Testis (tissue), 3 donors: ENCODE results near the gene SMG5. TPM values are rescaled to one million over a fixed set of nuclear protein-coding genes. Genes with fewer than 3 reads are reported as not detected.
"Not testable (repeated sequence)": the region's sequence is repeated elsewhere in the genome, so short reads cannot be mapped to it uniquely, and the experiment has no call there.

Experiments used
- DNase-seq: peaks from one replicate; pipeline ENCODE4 v3.0.0-alpha.2; 2019
- H3K27ac ChIP-seq, 2 donors: fragments of 200-600 bp; sonication (generic); one replicate each; pipeline ENCODE4 v1.5.1; 2019
- H3K27me3 ChIP-seq: fragments of 200-600 bp; sonication (generic); one replicate; pipeline ENCODE4 v1.5.1; 2019
- H3K36me3 ChIP-seq: fragments of 200-600 bp; sonication (generic); one replicate; pipeline ENCODE4 v1.5.1; 2017; ENCODE audit warnings: low read depth; ENCODE audit errors: missing control alignments
- H3K4me1 ChIP-seq: fragments of 200-600 bp; sonication (generic); one replicate; pipeline ENCODE4 v1.5.1; 2019
- H3K4me3 ChIP-seq, 2 donors: fragments of 200-600 bp; sonication (generic); one replicate each; pipeline ENCODE4 v1.5.1; 2017 to 2019
- H3K9me3 ChIP-seq: fragments of 200-600 bp; sonication (generic); one replicate; pipeline ENCODE4 v1.5.1; 2017
- POLR2A ChIP-seq: fragments of 450-650 bp; IDR thresholded peaks from one replicate; pipeline ENCODE4 v1.6.1; 2017; ENCODE audit warnings: antibody characterized with exemption, mild to moderate bottlenecking, moderate library complexity
- WGBS, 2 donors: methylation state at CpG; one replicate each; pipeline ENCODE4 v1.1.5; 2018; 5-methylcytosine and 5-hydroxymethylcytosine counted together
- intact Hi-C: fragments of 100-400 bp; cut with DNase I; formaldehyde crosslinking; loops from one replicate; pipeline ENCODE4 v1.15.1; 2023; ENCODE audit warnings: low total_unique reads
- polyA plus RNA-seq: library from polyadenylated mRNA; stranded (reverse); fragments of 350-450 nt; fragmentation: Illumina TruSeq; extraction: RNeasy Lipid Tissue Mini Kit (QIAGEN cat#74804); gene quantifications from one replicate; pipeline ENCODE4 v1.2.3, GENCODE V29; 2014; ENCODE audit warnings: low read depth, low replicate concordance; ENCODE audit not compliant: insufficient read depth
- total RNA-seq, 2 donors: library from RNA; depleted of rRNA; stranded (reverse); fragments of >200 nt; gene quantifications; one replicate each; pipeline ENCODE4 v1.2.3, GENCODE V29; 2016
- TF ChIP-seq, protein P1 (sequence below), 3 experiments: fragments of 450-650 bp in 2 of 3; fragments of 200-600 bp in 1 of 3; sonication (generic) in 1 of 3; IDR thresholded peaks; one replicate each; pipeline ENCODE4 v1.5.1; 2016 to 2019; ENCODE audit warnings: antibody characterized with exemption in 3 of 3, mild to moderate bottlenecking in 2 of 3, moderate library complexity in 1 of 3

Gene SMG5
- total and polyA plus RNA-seq, 3 donors from 2014 or later: 74.5 to 100 (median 82.5) TPM

DNA sequence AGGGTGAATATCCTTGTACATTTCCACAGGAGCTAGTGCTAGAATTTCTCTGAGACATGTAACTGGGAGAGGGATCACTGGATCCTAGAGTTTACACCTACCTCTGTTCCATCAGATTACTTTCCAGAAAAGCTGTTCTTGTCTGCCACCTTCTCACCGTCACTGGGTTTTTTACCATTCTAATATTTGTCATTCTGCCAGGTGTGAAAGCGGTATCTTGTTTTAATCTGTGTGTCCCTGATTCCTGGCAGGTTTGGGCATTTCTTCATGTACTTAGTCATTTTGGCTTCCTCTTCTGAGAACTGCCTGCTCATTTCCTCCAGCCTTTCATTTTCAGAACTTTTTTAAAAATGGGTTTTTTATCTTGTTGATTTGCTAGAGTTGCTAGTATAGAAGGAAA lies 64.8 kb downstream of the SMG5 start:
- no peak for TF ChIP-seq POLR2A
- TF ChIP-seq, protein P1, sequence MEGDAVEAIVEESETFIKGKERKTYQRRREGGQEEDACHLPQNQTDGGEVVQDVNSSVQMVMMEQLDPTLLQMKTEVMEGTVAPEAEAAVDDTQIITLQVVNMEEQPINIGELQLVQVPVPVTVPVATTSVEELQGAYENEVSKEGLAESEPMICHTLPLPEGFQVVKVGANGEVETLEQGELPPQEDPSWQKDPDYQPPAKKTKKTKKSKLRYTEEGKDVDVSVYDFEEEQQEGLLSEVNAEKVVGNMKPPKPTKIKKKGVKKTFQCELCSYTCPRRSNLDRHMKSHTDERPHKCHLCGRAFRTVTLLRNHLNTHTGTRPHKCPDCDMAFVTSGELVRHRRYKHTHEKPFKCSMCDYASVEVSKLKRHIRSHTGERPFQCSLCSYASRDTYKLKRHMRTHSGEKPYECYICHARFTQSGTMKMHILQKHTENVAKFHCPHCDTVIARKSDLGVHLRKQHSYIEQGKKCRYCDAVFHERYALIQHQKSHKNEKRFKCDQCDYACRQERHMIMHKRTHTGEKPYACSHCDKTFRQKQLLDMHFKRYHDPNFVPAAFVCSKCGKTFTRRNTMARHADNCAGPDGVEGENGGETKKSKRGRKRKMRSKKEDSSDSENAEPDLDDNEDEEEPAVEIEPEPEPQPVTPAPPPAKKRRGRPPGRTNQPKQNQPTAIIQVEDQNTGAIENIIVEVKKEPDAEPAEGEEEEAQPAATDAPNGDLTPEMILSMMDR (IDR thresholded peaks at IDR 0.05): no peak
- H3K27ac ChIP-seq: peak overlapping the region in 1 of 2 donors; percentile 47
- 27 to 40% methylated on average over 2 of the region's 2 CpGs for WGBS, 2 donors
- DNase-seq: no peak
- intact Hi-C loops: no loop called here
- no peaks in the 10 kb centered on the region for H3K9me3 ChIP-seq
- no peaks in the 10 kb centered on the region for H3K27me3 ChIP-seq
- H3K4me1 ChIP-seq: peaks cover 10% of the 10 kb centered on the region
- H3K4me3 ChIP-seq: no peak overlapping the region
- no peaks in the 10 kb centered on the region for H3K36me3 ChIP-seq

DNA sequence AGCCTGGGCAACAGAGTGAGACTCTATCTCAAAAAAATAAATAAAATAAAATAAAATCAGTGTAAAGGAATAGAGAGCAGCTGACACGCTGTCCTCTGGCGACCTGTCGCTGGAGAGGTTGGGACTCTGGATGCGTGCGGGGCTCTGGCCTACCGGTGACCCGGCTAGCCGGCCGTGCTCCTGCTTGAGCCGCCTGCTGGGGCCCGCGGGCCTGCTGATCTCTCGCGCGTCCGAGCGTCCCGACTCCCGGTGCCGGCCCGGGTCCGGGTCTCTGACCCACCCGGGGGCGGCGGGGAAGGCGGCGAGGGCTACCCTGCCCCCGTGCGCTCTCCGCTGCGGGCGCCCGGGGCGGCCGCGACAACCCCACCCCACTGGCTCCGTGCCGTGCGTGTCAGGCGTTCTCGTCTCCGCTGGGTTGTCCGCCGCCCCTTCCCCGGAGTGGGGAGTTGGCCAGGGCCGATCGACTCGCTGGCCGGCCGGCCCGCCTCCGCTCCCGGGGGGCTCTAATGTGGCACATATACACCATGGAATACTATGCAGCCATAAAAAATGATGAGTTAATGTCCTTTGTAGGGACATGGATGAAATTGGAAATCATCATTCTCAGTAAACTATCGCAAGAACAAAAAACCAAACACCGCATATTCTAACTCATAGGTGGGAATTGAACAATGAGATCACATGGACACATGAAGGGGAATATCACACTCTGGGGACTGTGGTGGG lies 66.1 kb downstream of the SMG5 start:
- peaks cover 15% of the 10 kb centered on the region for H3K4me1 ChIP-seq
- H3K27ac ChIP-seq, DNase-seq, H3K9me3 ChIP-seq, H3K36me3 ChIP-seq, H3K27me3 ChIP-seq, intact Hi-C loops: not testable (repeated sequence)
- WGBS, 2 donors: 70 to 86% methylated on average over 23 to 55 of the region's 55 CpGs
- H3K4me3 ChIP-seq: peak overlapping the region in 1 of 2 donors; percentile 26

DNA sequence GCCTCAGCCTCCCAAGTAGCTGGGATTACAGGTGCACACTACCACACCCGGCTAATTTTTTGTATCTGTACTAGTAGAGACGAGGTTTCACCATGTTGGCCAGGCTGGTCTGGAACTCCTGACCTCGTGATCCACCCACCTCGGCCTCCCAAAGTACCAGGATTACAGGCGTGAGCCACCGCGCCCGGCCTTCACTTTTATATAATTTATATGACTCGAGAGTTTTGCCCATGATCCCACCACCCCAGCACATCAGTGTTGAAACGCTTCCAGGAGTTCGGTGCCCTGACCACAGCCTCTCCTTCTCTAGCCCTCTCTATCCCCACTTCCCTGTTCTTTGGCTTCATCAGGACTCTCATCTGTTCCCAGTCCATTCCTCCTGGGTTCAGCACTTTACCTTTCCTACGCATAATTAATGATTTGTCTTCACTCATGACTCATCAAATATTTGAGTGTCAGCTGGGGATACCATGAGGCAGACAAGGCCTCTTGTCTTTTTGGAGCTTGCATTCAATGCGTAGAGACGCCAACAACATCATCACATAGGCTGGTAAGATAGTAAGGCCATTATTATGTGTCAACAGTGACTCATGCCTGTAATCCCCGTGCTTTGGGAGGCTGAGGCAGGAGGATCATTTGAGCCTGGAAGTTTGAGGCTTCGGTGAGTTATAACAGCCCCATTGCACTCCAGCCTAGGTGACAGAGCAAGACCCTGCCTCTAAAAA lies 68.4 kb downstream of the SMG5 start:
- Histone ChIP-seq H3K27me3 (no peaks in the 10 kb centered on the region), H3K4me3 (peak overlapping the region; percentile 70 to 78), H3K4me1 (peaks cover 15% of the 10 kb centered on the region), H3K27ac (peak overlapping the region; percentile 94 to 95), H3K9me3 (no peaks in the 10 kb centered on the region), H3K36me3 (no peaks in the 10 kb centered on the region)
- DNase-seq: no peak
- 69 to 74% methylated on average over 16 of the region's 16 CpGs for WGBS, 2 donors
- intact Hi-C loops: no loop called here
- TF ChIP-seq, protein P1 (IDR thresholded peaks at IDR 0.05): no peak
- TF ChIP-seq POLR2A: no peak

DNA sequence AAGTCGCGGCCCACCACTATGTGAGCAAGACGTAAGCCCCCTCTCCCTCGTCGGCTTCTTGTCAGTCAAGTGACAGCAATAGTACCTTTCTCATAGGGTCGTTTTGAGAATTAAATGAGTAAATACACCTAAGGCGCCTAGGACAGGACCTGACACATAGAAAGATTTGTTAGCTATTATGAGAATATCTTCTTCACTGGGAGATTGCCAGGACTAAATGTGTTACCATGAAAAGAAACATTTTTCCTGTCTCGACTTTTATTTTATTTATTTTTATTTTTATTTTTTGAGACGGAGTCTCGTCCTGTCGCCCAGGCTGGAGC lies 69.0 kb downstream of the SMG5 start:
- DNase-seq: no peak
- Histone ChIP-seq H3K4me3 (peak overlapping the region; percentile 70 to 78), H3K4me1 (peaks cover 15% of the 10 kb centered on the region), H3K36me3 (no peaks in the 10 kb centered on the region), H3K27me3 (no peaks in the 10 kb centered on the region), H3K9me3 (no peaks in the 10 kb centered on the region), H3K27ac (peak overlapping the region; percentile 94 to 95)
- TF ChIP-seq, protein P1 (IDR thresholded peaks at IDR 0.05): no peak
- TF ChIP-seq POLR2A: no peak
- intact Hi-C loops: no loop called here
- 4 to 10% methylated on average over 11 of the region's 11 CpGs for WGBS, 2 donors

DNA sequence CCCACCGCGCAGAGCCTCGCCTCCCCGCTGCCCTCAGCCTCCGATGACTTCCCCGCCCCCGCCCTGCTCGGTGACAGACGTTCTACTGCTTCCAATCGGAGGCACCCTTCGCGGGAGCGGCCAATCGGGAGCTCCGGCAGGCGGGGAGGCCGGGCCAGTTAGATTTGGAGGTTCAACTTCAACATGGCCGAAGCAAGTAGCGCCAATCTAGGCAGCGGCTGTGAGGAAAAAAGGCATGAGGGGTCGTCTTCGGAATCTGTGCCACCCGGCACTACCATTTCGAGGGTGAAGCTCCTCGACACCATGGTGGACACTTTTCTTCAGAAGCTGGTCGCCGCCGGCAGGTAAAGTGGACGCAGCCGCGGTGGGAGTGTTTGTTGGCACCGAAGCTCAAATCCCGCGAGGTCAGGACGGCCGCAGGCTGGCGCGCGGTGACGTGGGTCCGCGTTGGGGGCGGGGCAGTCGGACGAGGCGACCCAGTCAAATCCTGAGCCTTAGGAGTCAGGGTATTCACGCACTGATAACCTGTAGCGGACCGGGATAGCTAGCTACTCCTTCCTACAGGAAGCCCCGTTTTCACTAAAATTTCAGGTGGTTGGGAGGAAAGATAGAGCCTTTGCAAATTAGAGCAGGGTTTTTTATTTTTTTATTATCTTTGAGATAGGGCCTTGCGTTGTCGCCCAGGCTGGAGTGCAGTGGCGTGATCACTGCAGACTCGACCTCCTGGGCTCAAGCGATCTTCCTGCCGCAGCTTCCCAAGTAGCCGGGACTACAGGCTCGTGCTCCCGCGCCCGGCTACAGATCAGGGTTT lies 69.6 kb downstream of the SMG5 start, which contains the start of gene PMF1:
PMF1 (plus strand) TSS at position 175 of the 811 bp plus-strand sequence; CDS start at position 184, 9 bp downstream.
- intact Hi-C loops: no loop called here
- Histone ChIP-seq H3K9me3 (no peaks in the 10 kb centered on the region), H3K4me3 (peak within 1 kb of the TSS; percentile 70 to 78), H3K27ac (peak within 1 kb of the TSS; percentile 94 to 95), H3K27me3 (no peaks in the 10 kb centered on the region), H3K4me1 (peaks cover 15% of the 10 kb centered on the region), H3K36me3 (no peaks in the 10 kb centered on the region)
- peak; percentile 18 for TF ChIP-seq POLR2A
- TF ChIP-seq, protein P1 (IDR thresholded peaks at IDR 0.05): no peak
- 0% methylated on average over 57 to 61 of the region's 61 CpGs for WGBS, 2 donors
- DNase-seq: peak; percentile 98
